Nephron (organoid): Measurements from ENCODE around the gene SCAMP2.

Experiments
- H3K27ac Mint-ChIP-seq, 3 experiments: 2 replicates each; pipeline ENCODE4 v1.8.0; 2020; ENCODE audit warnings: mixed read lengths in 3 of 3, mild to moderate bottlenecking in 2 of 3, moderate library complexity in 1 of 3
- H3K27me3 Mint-ChIP-seq: 2 replicates; pipeline ENCODE4 v1.8.0; 2021; ENCODE audit warnings: low read depth, mild to moderate bottlenecking, moderate library complexity, mixed read lengths
- H3K36me3 Mint-ChIP-seq: 2 replicates; pipeline ENCODE4 v1.8.0; 2020; ENCODE audit warnings: low read depth, mixed read lengths
- H3K4me1 Mint-ChIP-seq: 2 replicates; pipeline ENCODE4 v1.8.0; 2020; ENCODE audit warnings: mixed read lengths
- H3K4me3 Mint-ChIP-seq, 3 experiments: 2 replicates each; pipeline ENCODE4 v1.8.0; 2020; ENCODE audit warnings: mild to moderate bottlenecking in 3 of 3, mixed read lengths in 3 of 3, moderate library complexity in 2 of 3
- H3K9me3 Mint-ChIP-seq: 2 replicates; pipeline ENCODE4 v1.8.0; 2020; ENCODE audit warnings: mixed read lengths
- TF ChIP-seq, protein P1 (sequence below), 3 experiments: fragments of 200-600 bp; sonication (generic); IDR thresholded peaks; one replicate each; pipeline ENCODE4 v1.5.0; 2021; ENCODE audit warnings: antibody characterized with exemption in 3 of 3; ENCODE audit not compliant: unreplicated experiment in 3 of 3

SCAMP2 gene

DNA sequence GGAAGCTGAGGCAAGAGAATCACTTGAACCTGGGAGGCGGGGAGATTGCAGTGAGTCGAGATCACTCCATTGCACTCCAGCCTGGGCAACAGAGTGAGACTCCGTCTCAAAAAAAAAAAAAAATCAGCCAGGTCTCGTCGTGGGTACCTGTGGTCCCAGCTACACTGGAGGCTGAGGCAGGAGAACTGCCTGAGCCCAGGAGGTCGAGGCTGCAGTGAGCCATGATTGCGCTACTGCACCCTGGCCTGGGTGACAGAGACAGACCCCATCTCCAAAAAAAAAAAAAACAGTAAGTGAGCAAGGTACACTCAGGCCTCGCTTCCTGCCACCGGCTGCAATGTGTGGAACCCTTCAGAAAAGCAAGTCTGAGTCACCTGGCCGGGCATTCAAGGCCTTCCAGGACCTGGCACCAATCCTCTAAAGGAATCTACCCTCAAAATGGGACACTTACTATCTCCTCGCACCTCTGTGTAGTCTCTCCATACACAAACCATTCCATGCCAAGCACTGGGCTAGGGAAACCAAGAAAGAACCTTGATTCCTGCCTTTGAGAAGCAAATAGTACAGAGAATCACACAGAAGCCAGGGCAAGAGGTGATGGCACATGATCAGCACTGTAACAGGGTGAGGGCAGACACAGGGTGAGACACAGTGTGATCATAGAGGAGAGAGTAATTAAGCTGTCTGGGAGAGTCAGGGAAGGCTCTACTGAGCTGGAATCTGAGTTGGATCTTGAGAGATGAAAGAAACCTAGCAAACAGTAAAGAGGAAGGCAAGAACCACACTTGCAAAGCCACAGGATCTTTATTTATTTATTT is 9.7 kb downstream of the SCAMP2 start:
- H3K4me1 Mint-ChIP-seq, result peaks cover 41% of the 10 kb centered on the region
- TF ChIP-seq, protein P1, sequence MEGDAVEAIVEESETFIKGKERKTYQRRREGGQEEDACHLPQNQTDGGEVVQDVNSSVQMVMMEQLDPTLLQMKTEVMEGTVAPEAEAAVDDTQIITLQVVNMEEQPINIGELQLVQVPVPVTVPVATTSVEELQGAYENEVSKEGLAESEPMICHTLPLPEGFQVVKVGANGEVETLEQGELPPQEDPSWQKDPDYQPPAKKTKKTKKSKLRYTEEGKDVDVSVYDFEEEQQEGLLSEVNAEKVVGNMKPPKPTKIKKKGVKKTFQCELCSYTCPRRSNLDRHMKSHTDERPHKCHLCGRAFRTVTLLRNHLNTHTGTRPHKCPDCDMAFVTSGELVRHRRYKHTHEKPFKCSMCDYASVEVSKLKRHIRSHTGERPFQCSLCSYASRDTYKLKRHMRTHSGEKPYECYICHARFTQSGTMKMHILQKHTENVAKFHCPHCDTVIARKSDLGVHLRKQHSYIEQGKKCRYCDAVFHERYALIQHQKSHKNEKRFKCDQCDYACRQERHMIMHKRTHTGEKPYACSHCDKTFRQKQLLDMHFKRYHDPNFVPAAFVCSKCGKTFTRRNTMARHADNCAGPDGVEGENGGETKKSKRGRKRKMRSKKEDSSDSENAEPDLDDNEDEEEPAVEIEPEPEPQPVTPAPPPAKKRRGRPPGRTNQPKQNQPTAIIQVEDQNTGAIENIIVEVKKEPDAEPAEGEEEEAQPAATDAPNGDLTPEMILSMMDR (IDR thresholded peaks at IDR 0.05; ENCODE audit: unreplicated experiment in 3 of 3), result no peak
- no peak overlapping the region for H3K4me3 Mint-ChIP-seq
- H3K36me3 Mint-ChIP-seq, result peaks cover 28% of the 10 kb centered on the region
- no peaks in the 10 kb centered on the region for H3K9me3 Mint-ChIP-seq
- H3K27me3 Mint-ChIP-seq, result no peaks in the 10 kb centered on the region
- peak overlapping the region in 2 of 3 experiments; percentile 24 to 26 for H3K27ac Mint-ChIP-seq

DNA sequence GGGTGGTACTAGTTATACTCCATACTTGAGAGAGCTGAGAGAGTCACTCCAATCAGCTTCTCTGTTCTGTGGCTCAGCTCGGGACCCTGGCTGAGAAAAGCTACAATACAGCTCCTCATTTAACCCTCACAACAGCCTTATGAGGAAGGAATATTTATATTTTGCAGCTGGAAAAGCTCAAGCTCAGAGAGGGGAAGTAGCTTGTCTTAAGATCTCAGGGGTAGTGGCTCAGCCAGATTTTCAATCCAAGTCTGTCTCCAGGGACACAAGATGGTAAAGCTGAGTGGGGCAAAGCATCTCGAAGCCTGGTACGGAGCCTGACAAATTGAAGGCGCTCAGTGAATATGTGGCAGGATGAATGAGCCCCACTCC is 14.8 kb downstream of the SCAMP2 start:
- no peaks in the 10 kb centered on the region for H3K9me3 Mint-ChIP-seq
- TF ChIP-seq, protein P1 (IDR thresholded peaks at IDR 0.05; ENCODE audit: unreplicated experiment in 3 of 3), result no peak

GRCh38 chr15:74857671-74858368 is 15.3 kb downstream of the SCAMP2 start:
- peaks cover 28% of the 10 kb centered on the region for H3K4me1 Mint-ChIP-seq
- no peaks in the 10 kb centered on the region for H3K9me3 Mint-ChIP-seq
- peak overlapping the region; percentile 28 to 65 (median 56) for H3K27ac Mint-ChIP-seq
- H3K36me3 Mint-ChIP-seq, result peaks cover 5% of the 10 kb centered on the region
- no peaks in the 10 kb centered on the region for H3K27me3 Mint-ChIP-seq
- no peak overlapping the region for H3K4me3 Mint-ChIP-seq
- TF ChIP-seq, protein P1 (IDR thresholded peaks at IDR 0.05; ENCODE audit: unreplicated experiment in 3 of 3), result no peak

More for the DNA sequence above, 14.8 kb downstream of the SCAMP2 start:
- peak overlapping the region in 2 of 3 experiments; percentile 28 to 56 for H3K27ac Mint-ChIP-seq
- H3K27me3 Mint-ChIP-seq, result no peaks in the 10 kb centered on the region
- peaks cover 3% of the 10 kb centered on the region for H3K36me3 Mint-ChIP-seq
- H3K4me3 Mint-ChIP-seq, result no peak overlapping the region
- H3K4me1 Mint-ChIP-seq, result peaks cover 28% of the 10 kb centered on the region

DNA sequence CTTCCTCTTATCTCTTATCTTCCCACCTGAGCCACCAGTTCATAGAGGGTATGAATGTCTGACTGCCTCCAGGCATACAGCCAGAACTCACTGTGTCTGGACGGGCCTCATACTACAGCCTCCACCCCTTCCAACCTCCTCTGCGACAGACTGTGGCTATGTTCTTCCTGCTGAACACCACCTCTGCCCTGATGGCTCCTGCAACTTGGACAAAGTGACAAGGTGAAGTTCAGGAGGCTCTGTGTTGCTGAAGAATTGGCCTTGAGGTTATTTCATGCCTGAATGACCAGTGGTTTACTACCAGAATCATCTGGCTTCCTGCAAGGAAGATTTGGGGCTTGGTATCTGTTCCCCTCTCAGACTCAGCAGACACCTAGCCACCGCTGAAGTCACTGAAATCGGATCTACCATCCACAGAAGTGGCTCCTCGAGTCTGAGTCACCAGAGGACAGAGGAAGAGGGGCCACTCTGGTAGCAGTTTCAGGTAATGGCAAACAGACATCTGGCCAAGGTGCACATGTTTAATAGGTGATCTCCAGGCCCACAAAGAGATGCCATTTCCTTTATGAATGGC is 16.0 kb downstream of the SCAMP2 start:
- Mint-ChIP-seq H3K27ac (peak overlapping the region; percentile 0 to 65 (median 36)), H3K36me3 (peaks cover 7% of the 10 kb centered on the region), H3K27me3 (no peaks in the 10 kb centered on the region), H3K9me3 (no peaks in the 10 kb centered on the region), H3K4me3 (no peak overlapping the region), H3K4me1 (peaks cover 28% of the 10 kb centered on the region)
- TF ChIP-seq, protein P1 (IDR thresholded peaks at IDR 0.05; ENCODE audit: unreplicated experiment in 3 of 3), result no peak

GRCh38 chr15:74856537-74856936 is 16.6 kb downstream of the SCAMP2 start:
- peaks cover 28% of the 10 kb centered on the region for H3K4me1 Mint-ChIP-seq
- no peak overlapping the region for H3K4me3 Mint-ChIP-seq
- H3K9me3 Mint-ChIP-seq, result no peaks in the 10 kb centered on the region
- no peaks in the 10 kb centered on the region for H3K27me3 Mint-ChIP-seq
- TF ChIP-seq, protein P1 (IDR thresholded peaks at IDR 0.05; ENCODE audit: unreplicated experiment in 3 of 3), result no peak
- peaks cover 10% of the 10 kb centered on the region for H3K36me3 Mint-ChIP-seq
- H3K27ac Mint-ChIP-seq, result peak overlapping the region in 1 of 3 experiments; percentile 65
